B cell (primary cell): ENCODE measurements around the gene RIPOR2. TPM values are rescaled to one million over a fixed set of nuclear protein-coding genes. Genes with fewer than 3 reads are reported as not detected.

Experiments used
- ATAC-seq: fragments of 200-7000 bp; cut with Tn5 transposase; one replicate; pipeline ENCODE4 v1.10.0; 2021; ENCODE audit warnings: low read depth, mild to moderate bottlenecking, moderate number of reproducible peaks, moderate library complexity
- CTCF ChIA-PET: fragments of 350-600 bp; sonication (Branson Sonifier 250); formaldehyde crosslinking; loops from one replicate; lab custom pipeline; 2021; ENCODE audit warnings: antibody characterized with exemption, inconsistent platforms; lab: Charles Lee
- POLR2A ChIA-PET: fragments of 350-600 bp; sonication (Branson Sonifier 250); formaldehyde crosslinking; loops from one replicate; lab custom pipeline; 2021; ENCODE audit warnings: antibody characterized with exemption; lab: Charles Lee
- DNase-seq: peaks from one replicate; pipeline ENCODE4 v3.0.0; 2013
- H2AFZ ChIP-seq: 2 replicates; pipeline ENCODE4 v1.6.1; 2012; ENCODE audit warnings: mild to moderate bottlenecking, low read depth, low read length; ENCODE audit not compliant: insufficient read depth, poor library complexity, severe bottlenecking
- H3K27ac ChIP-seq, 2 donors: 1 replicate in 1 of 2; 2 replicates in 1 of 2; pipeline ENCODE4 v1.5.1; 2012 to 2013; ENCODE audit warnings: low read length in 2 of 2, mild to moderate bottlenecking in 2 of 2, moderate library complexity in 1 of 2
- H3K27me3 ChIP-seq, 4 experiments: fragments of 200-600 bp in 1 of 4; sonication (generic) in 1 of 4; replicated peaks in 1 of 4; 1 replicate in 2 of 4; 2 replicates in 2 of 4; pipeline versions ENCODE4 v1.6.1 to v1.7.0; 2013 to 2016; ENCODE audit warnings: low read length in 3 of 4, mild to moderate bottlenecking in 2 of 4, mixed read lengths in 1 of 4, moderate library complexity in 1 of 4; ENCODE audit not compliant: insufficient read depth in 4 of 4, control insufficient read depth in 3 of 4; ENCODE audit errors: control extremely low read depth in 1 of 4
- H3K36me3 ChIP-seq, 2 experiments: replicated peaks in 1 of 2; 1 replicate in 1 of 2; 2 replicates in 1 of 2; pipeline versions ENCODE4 v1.6.1 to v1.7.1; 2013; ENCODE audit warnings: low read length in 1 of 2; ENCODE audit not compliant: insufficient read depth in 2 of 2, control insufficient read depth in 1 of 2; ENCODE audit errors: control extremely low read depth in 1 of 2, extremely low read depth in 1 of 2
- H3K4me1 ChIP-seq, 2 donors: fragments of 200-600 bp in 1 of 2; sonication (generic) in 1 of 2; 1 replicate in 1 of 2; 2 replicates in 1 of 2; pipeline versions ENCODE4 v1.5.1 to v1.6.1; 2013 to 2017; ENCODE audit warnings: low read length in 2 of 2; ENCODE audit not compliant: control insufficient read depth in 2 of 2, insufficient read depth in 2 of 2
- H3K4me2 ChIP-seq: replicated peaks from 2 replicates; pipeline ENCODE3; 2012; ENCODE audit warnings: mild to moderate bottlenecking, low read depth, low read length; ENCODE audit not compliant: poor library complexity, severe bottlenecking
- H3K4me3 ChIP-seq, 5 experiments: fragments of 200-600 bp in 1 of 5; sonication (generic) in 1 of 5; 1 replicate in 3 of 5; 2 replicates in 2 of 5; pipeline versions ENCODE4 v1.5.1 to v1.7.0; 2011 to 2016; ENCODE audit warnings: low read length in 4 of 5, mild to moderate bottlenecking in 4 of 5, low read depth in 2 of 5, control low read depth in 1 of 5, moderate library complexity in 1 of 5; ENCODE audit not compliant: insufficient read depth in 1 of 5; ENCODE audit errors: control extremely low read depth in 1 of 5, extremely low read depth in 1 of 5
- H3K79me2 ChIP-seq: fragments of 200-600 bp; sonication (generic); one replicate; pipeline ENCODE4 v1.6.0; 2016; ENCODE audit warnings: low read length; ENCODE audit not compliant: control insufficient read depth, insufficient read depth
- H3K9ac ChIP-seq: fragments of 200-600 bp; sonication (generic); 2 replicates; pipeline ENCODE4 v1.6.1; 2017; ENCODE audit warnings: mild to moderate bottlenecking, low read length, moderate library complexity
- H3K9me3 ChIP-seq, 3 donors: one replicate each; pipeline versions ENCODE4 v1.6.1 to v1.7.1; 2013; ENCODE audit warnings: low read length in 2 of 3; ENCODE audit not compliant: control insufficient read depth in 2 of 3, insufficient read depth in 1 of 3; ENCODE audit errors: control extremely low read depth in 1 of 3
- H4K20me1 ChIP-seq: 2 replicates; pipeline ENCODE4 v1.6.0; 2012; ENCODE audit warnings: mild to moderate bottlenecking, low read length; ENCODE audit not compliant: insufficient read depth, control insufficient read depth, poor library complexity, severe bottlenecking
- H3K27ac Mint-ChIP-seq: one replicate; pipeline ENCODE4 v1.8.0; 2021; ENCODE audit warnings: mixed read lengths
- H3K27me3 Mint-ChIP-seq: one replicate; pipeline ENCODE4 v1.8.0; 2021; ENCODE audit warnings: mixed read lengths
- H3K4me1 Mint-ChIP-seq: one replicate; pipeline ENCODE4 v1.8.0; 2021; ENCODE audit warnings: mixed read lengths
- H3K4me3 Mint-ChIP-seq: one replicate; pipeline ENCODE4 v1.8.0; 2021; ENCODE audit warnings: mixed read lengths
- H3K9me3 Mint-ChIP-seq: one replicate; pipeline ENCODE4 v1.8.0; 2022; ENCODE audit warnings: mixed read lengths; ENCODE audit not compliant: insufficient read depth
- EZH2 ChIP-seq: IDR thresholded peaks from 2 replicates; pipeline ENCODE4 v1.6.1; 2012; ENCODE audit warnings: borderline replicate concordance, low read depth, mild to moderate bottlenecking, moderate library complexity, low read length; ENCODE audit not compliant: insufficient read depth, poor library complexity, severe bottlenecking
- WGBS: methylation state at CpG from one replicate; pipeline ENCODE4 v1.1.5; 2013; ENCODE audit warnings: missing lambda C conversion rate; ENCODE audit not compliant: insufficient coverage; 5-methylcytosine and 5-hydroxymethylcytosine counted together
- intact Hi-C: fragments of 100-400 bp; cut with micrococcal nuclease; formaldehyde crosslinking; loops from one replicate; pipeline ENCODE4 v1.10.0; 2022
- polyA plus RNA-seq: library from polyadenylated mRNA; depleted of rRNA; stranded (reverse); fragments of >200 nt; gene quantifications from 2 replicates; pipeline ENCODE4 v1.2.3, GENCODE V29; 2012
- total RNA-seq, 2 donors: library from RNA; stranded (reverse); fragments of 120-200 nt in 1 of 2; gene quantifications; 1 replicate in 1 of 2; 2 replicates in 1 of 2; pipeline versions ENCODE4 v1.2.3 to v1.2.4, GENCODE V29; 2013 to 2022
- TF ChIP-seq, protein P1 (sequence below): fragments of 200-600 bp; IDR thresholded peaks from one replicate; pipeline ENCODE4 v1.8.0; 2022; ENCODE audit warnings: antibody characterized with exemption, mild to moderate bottlenecking

The RIPOR2 gene
- total and polyA plus RNA-seq, 2 donors (not counting 1 experiment from before 2014, with no cell fraction given), result 300 to 430 TPM

DNA sequence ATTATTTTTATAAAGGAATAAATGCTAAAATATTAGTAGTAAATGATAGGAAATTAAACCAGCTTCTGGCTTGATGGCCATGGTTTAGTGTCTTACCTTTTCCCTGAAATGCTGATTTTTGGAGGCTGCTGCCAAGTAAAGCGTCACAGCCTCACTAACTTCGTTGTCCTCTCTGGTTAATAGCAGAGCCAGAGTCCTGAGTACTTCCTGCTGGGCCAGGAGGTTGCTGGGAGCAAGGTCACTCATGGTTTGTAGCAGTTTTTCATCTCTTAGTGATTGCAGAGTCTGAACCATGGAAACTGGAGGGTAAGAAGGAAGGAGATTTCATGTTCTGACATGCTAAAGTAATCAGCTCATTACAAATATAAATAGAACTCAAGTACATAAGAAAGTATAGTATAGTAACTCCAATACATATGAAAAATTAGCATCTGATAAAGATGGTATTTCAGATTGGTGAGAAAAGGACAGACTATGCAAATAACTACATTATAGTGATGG, 110.6 kb downstream of the RIPOR2 start:
- ATAC-seq (no peak), DNase-seq (no peak)
- no peaks in the 10 kb centered on the region for H3K4me1 ChIP-seq
- H3K27ac Mint-ChIP-seq, result peak overlapping the region; percentile 50
- H3K9me3 Mint-ChIP-seq, result no peaks in the 10 kb centered on the region
- peak overlapping the region in 1 of 2 donors; percentile 52 for H3K27ac ChIP-seq
- peaks cover 2% of the 10 kb centered on the region for H3K4me1 Mint-ChIP-seq
- intact Hi-C loops, result no loop called here
- peaks cover 10 to 97% of the 10 kb centered on the region in 2 experiments for H3K36me3 ChIP-seq
- no peak overlapping the region for H3K4me3 ChIP-seq
- no peaks in the 10 kb centered on the region for H3K27me3 Mint-ChIP-seq
- H3K4me2 ChIP-seq, result no peak overlapping the region
- no peak for TF ChIP-seq EZH2
- TF ChIP-seq, protein P1, sequence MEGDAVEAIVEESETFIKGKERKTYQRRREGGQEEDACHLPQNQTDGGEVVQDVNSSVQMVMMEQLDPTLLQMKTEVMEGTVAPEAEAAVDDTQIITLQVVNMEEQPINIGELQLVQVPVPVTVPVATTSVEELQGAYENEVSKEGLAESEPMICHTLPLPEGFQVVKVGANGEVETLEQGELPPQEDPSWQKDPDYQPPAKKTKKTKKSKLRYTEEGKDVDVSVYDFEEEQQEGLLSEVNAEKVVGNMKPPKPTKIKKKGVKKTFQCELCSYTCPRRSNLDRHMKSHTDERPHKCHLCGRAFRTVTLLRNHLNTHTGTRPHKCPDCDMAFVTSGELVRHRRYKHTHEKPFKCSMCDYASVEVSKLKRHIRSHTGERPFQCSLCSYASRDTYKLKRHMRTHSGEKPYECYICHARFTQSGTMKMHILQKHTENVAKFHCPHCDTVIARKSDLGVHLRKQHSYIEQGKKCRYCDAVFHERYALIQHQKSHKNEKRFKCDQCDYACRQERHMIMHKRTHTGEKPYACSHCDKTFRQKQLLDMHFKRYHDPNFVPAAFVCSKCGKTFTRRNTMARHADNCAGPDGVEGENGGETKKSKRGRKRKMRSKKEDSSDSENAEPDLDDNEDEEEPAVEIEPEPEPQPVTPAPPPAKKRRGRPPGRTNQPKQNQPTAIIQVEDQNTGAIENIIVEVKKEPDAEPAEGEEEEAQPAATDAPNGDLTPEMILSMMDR, result no peak
- H2AFZ ChIP-seq, result no peak overlapping the region
- no peaks in the 10 kb centered on the region for H3K9me3 ChIP-seq
- H3K79me2 ChIP-seq, result peaks cover 16% of the 10 kb centered on the region
- CTCF ChIA-PET, result no interaction called here
- no peak overlapping the region for H3K9ac ChIP-seq
- no peak overlapping the region for H3K4me3 Mint-ChIP-seq
- H3K27me3 ChIP-seq, result no peaks in the 10 kb centered on the region
- peaks cover 80% of the 10 kb centered on the region for H4K20me1 ChIP-seq
- 94% methylated on average over 2 of the region's 2 CpGs for WGBS
- POLR2A ChIA-PET, result no interaction called here

DNA sequence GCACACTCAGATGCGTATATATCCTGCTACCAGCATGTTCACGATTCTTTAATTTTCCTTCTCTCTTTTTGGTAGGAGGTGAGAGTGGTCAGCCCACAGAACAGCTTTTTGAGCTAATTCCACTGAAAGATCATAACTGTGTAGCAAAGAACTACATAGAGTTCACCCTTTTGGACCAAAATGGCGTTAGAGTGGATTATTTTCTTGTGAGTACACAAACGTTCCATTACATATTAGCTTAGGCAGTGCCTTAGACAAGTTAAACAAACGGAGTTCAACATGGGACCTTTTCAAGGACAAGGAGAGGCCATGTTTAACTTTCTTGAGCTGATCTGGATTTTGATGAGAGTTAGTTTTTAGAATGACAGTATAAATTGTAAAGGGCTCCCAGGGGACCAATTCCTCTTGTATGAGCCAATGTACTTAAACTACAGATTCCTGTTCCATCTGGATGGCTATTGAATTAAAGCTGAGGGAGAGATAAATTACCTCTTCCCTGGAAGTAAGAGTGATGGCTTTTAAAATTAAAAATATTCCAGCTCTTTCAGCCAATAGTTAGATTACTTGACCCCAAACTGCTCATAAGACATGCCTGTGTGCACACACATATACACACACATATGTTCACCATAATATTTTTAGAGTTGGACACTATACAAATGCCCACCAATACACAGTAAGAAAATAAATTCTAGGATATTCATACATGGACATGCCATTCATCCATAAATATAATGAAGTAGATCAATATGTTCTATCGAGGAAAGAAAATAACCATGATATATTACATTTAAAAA, 111.4 kb downstream of the RIPOR2 start:
- Mint-ChIP-seq H3K4me1 (peaks cover 2% of the 10 kb centered on the region), H3K9me3 (no peaks in the 10 kb centered on the region), H3K4me3 (no peak overlapping the region), H3K27ac (peak overlapping the region; percentile 13), H3K27me3 (no peaks in the 10 kb centered on the region)
- ATAC-seq (no peak), DNase-seq (no peak)
- POLR2A ChIA-PET, result no interaction called here
- peaks cover 16% of the 10 kb centered on the region for H3K79me2 ChIP-seq
- H3K4me2 ChIP-seq, result no peak overlapping the region
- WGBS, result 100% methylated on average over 1 of the region's 6 CpGs
- no peaks in the 10 kb centered on the region for H3K27me3 ChIP-seq
- H3K27ac ChIP-seq, result peak overlapping the region in 1 of 2 donors; percentile 52
- CTCF ChIA-PET, result interaction anchor here (1.3 kb wide), 1 partner anchor 16 kb away, joined by 3 read pairs; no protein-coding TSS in a partner anchor
- no peaks in the 10 kb centered on the region for H3K4me1 ChIP-seq
- H4K20me1 ChIP-seq, result peaks cover 74% of the 10 kb centered on the region
- H2AFZ ChIP-seq, result no peak overlapping the region
- TF ChIP-seq EZH2, result no peak
- TF ChIP-seq, protein P1, result no peak
- H3K36me3 ChIP-seq, result peaks cover 10 to 97% of the 10 kb centered on the region in 2 experiments
- H3K9ac ChIP-seq, result no peak overlapping the region
- H3K4me3 ChIP-seq, result no peak overlapping the region
- no peaks in the 10 kb centered on the region for H3K9me3 ChIP-seq
- intact Hi-C loops, result no loop called here
